Karpas-422 (cell line): Measurements from ENCODE around the gene CDK17. TPM values are rescaled to one million over a fixed set of nuclear protein-coding genes. Genes with fewer than 3 reads are reported as not detected.

Experiments
- DNase-seq: peaks from one replicate; pipeline ENCODE4 v3.0.0-alpha.2; 2015
- H2AFZ ChIP-seq: fragments of 200-600 bp; sonication (generic); 2 replicates; pipeline ENCODE4 v1.6.1; 2014; ENCODE audit warnings: antibody characterized with exemption, low read length, mixed read lengths
- H3K27ac ChIP-seq: fragments of 200-600 bp; sonication (generic); 2 replicates; pipeline ENCODE4 v1.5.1; 2014; ENCODE audit warnings: mild to moderate bottlenecking, low read length, moderate library complexity
- H3K27me3 ChIP-seq: fragments of 200-600 bp; sonication (generic); 2 replicates; pipeline ENCODE4 v1.6.1; 2014; ENCODE audit warnings: low read length, mixed read lengths
- H3K36me3 ChIP-seq: fragments of 200-600 bp; sonication (generic); 2 replicates; pipeline ENCODE4 v1.6.1; 2014; ENCODE audit warnings: low read length, mixed read lengths; ENCODE audit not compliant: insufficient read depth
- H3K4me1 ChIP-seq: fragments of 200-600 bp; sonication (generic); 2 replicates; pipeline ENCODE4 v1.6.1; 2014; ENCODE audit warnings: mild to moderate bottlenecking, low read length, mixed read lengths
- H3K4me2 ChIP-seq: fragments of 200-600 bp; sonication (generic); 2 replicates; pipeline ENCODE4 v1.6.1; 2014; ENCODE audit warnings: low read length, low read depth, mild to moderate bottlenecking; ENCODE audit not compliant: poor library complexity, severe bottlenecking
- H3K4me3 ChIP-seq: fragments of 200-600 bp; sonication (generic); 2 replicates; pipeline ENCODE4 v1.5.1; 2014; ENCODE audit warnings: mild to moderate bottlenecking, antibody characterized with exemption, low read length, mixed read lengths
- H3K79me2 ChIP-seq: fragments of 200-600 bp; sonication (generic); 2 replicates; pipeline ENCODE4 v1.6.1; 2014; ENCODE audit warnings: mild to moderate bottlenecking, low read length, mixed read lengths
- H3K9ac ChIP-seq: fragments of 200-600 bp; sonication (generic); 2 replicates; pipeline ENCODE4 v1.6.0; 2014; ENCODE audit warnings: low read length
- H3K9me2 ChIP-seq: fragments of 200-600 bp; sonication (generic), shearing (Covaris generic); replicated peaks from 2 replicates; pipeline ENCODE4 v1.6.0; 2014; ENCODE audit warnings: mild to moderate bottlenecking, low read length, moderate library complexity; ENCODE audit not compliant: insufficient read depth
- H3K9me3 ChIP-seq: fragments of 300-700, 200-600 bp; sonication (generic); 2 replicates; pipeline ENCODE4 v1.6.1; 2014; ENCODE audit warnings: low read length, mixed read lengths
- H4K20me1 ChIP-seq: fragments of 200-600 bp; sonication (generic); 2 replicates; pipeline ENCODE4 v1.6.1; 2014; ENCODE audit warnings: mild to moderate bottlenecking, antibody characterized with exemption, low read length, low read depth; ENCODE audit not compliant: insufficient read depth
- small RNA-seq: library from RNA; depleted of rRNA; stranded (forward); fragments of <200 nt; gene quantifications from one replicate; pipeline ENCODE3, GENCODE V24; 2014
- total RNA-seq: library from RNA; depleted of rRNA; stranded (reverse); fragments of >200 nt; shearing (Covaris generic); gene quantifications from 2 replicates; pipeline ENCODE4 v1.2.3, GENCODE V29; 2014; ENCODE audit warnings: low replicate concordance; rRNA removed

CDK17 gene
- total RNA-seq, 1 experiment from 2014 or later: 71.2 TPM

GRCh38 chr12:96234591-96235483 is 165.4 kb downstream of the CDK17 start:
- Histone ChIP-seq H3K36me3 (no peaks in the 10 kb centered on the region), H2AFZ (no peak overlapping the region), H3K79me2 (no peaks in the 10 kb centered on the region), H3K27me3 (no peaks in the 10 kb centered on the region), H3K4me1 (no peaks in the 10 kb centered on the region), H4K20me1 (0 out of 2 replicates have a peak, but pooled peaks cover 4% of the 10 kb centered on the region), H3K9me3 (no peaks in the 10 kb centered on the region), H3K27ac (no peak overlapping the region), H3K9ac (no peak overlapping the region), H3K4me3 (no peak overlapping the region), H3K9me2 (no peaks in the 10 kb centered on the region), H3K4me2 (no peak overlapping the region)
- no peak for DNase-seq

DNA sequence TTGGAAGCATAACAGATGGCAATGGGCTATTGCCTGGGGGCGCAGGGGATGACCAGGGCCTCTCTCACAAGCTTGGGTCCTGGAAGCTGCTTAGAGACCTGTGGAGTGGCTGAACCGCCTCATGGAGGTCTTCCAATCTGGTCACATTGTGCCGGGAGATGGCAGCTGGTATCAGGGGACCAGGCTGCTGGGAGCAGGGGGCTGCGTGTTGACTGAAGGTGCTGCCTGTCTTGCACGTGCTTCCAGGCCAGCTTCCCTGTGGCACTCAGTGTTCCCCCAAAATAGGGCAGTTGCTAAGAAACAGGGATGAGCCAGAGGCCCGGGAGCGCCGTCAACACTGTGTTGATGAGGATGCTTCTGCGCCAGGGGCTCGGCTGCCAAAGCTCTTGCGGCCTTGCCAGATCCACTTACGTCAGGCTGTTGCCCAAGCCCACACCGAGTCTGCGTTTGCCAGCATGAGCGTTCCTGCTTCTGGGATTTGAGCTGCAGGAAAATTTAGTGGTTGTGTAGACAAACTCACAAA is 166.2 kb downstream of the CDK17 start:
- Histone ChIP-seq H3K79me2 (no peaks in the 10 kb centered on the region), H4K20me1 (0 out of 2 replicates have a peak, but pooled peaks cover 4% of the 10 kb centered on the region)
- no peak for DNase-seq

GRCh38 chr12:96233168-96233567 is 167.1 kb downstream of the CDK17 start:
- no peak overlapping the region for H3K9ac ChIP-seq
- no peaks in the 10 kb centered on the region for H3K9me3 ChIP-seq
- no peaks in the 10 kb centered on the region for H3K36me3 ChIP-seq
- H3K4me2 ChIP-seq: no peak overlapping the region
- H2AFZ ChIP-seq: no peak overlapping the region
- no peaks in the 10 kb centered on the region for H3K27me3 ChIP-seq
- no peak for DNase-seq
- no peaks in the 10 kb centered on the region for H3K79me2 ChIP-seq
- no peaks in the 10 kb centered on the region for H3K4me1 ChIP-seq
- 0 out of 2 replicates have a peak, but pooled peaks cover 4% of the 10 kb centered on the region for H4K20me1 ChIP-seq
- no peak overlapping the region for H3K4me3 ChIP-seq
- H3K27ac ChIP-seq: no peak overlapping the region
- no peaks in the 10 kb centered on the region for H3K9me2 ChIP-seq

More for the DNA sequence above, 166.2 kb downstream of the CDK17 start:
- Histone ChIP-seq H3K4me1 (no peaks in the 10 kb centered on the region), H2AFZ (no peak overlapping the region), H3K9me2 (no peaks in the 10 kb centered on the region), H3K4me2 (no peak overlapping the region), H3K27me3 (no peaks in the 10 kb centered on the region), H3K27ac (no peak overlapping the region), H3K9me3 (no peaks in the 10 kb centered on the region), H3K4me3 (no peak overlapping the region), H3K9ac (no peak overlapping the region), H3K36me3 (no peaks in the 10 kb centered on the region)

GRCh38 chr12:96230646-96231045 is 169.6 kb downstream of the CDK17 start:
- Histone ChIP-seq H4K20me1 (0 out of 2 replicates have a peak, but pooled peaks cover 4% of the 10 kb centered on the region), H3K4me2 (no peak overlapping the region), H3K27me3 (no peaks in the 10 kb centered on the region), H3K27ac (no peak overlapping the region), H3K9ac (no peak overlapping the region), H3K4me3 (no peak overlapping the region), H2AFZ (no peak overlapping the region), H3K9me2 (no peaks in the 10 kb centered on the region), H3K36me3 (no peaks in the 10 kb centered on the region), H3K4me1 (no peaks in the 10 kb centered on the region), H3K9me3 (no peaks in the 10 kb centered on the region), H3K79me2 (no peaks in the 10 kb centered on the region)
- no peak for DNase-seq

DNA sequence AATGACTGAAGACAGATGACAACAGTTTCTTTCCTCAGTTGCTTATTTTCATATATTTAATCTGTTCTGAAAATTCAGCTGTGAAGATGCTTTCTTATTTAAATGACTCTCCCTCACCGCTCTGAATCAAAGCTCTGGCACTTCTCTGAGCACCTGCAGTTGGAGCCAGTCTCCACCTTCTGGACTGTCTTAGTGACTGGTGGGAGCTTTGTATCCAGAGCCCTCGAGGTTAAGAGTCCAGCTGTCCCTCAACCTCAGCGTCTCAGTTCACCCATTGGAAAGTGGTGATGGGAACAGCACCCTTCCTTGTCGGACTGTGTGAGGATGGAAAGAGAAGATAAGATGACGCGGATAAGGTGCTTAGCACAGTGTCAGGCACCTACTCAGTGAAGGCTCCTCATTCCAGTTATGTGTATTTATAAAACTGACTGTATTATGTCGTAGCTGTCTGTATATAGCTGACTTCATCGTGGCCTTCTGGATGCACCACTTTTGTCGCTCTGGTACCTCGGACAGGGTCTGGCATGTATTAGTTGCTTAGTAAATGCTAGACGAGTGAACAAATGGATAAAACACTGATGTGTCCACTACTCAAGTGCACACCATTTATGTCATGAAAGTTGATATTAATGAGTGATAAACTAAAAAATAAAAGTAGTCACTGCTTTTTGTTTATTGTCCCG is 171.5 kb downstream of the CDK17 start:
- Histone ChIP-seq H2AFZ (no peak overlapping the region), H3K4me2 (no peak overlapping the region), H3K27ac (no peak overlapping the region), H3K9ac (no peak overlapping the region), H3K27me3 (no peaks in the 10 kb centered on the region), H3K4me1 (no peaks in the 10 kb centered on the region), H3K4me3 (no peak overlapping the region), H3K9me2 (no peaks in the 10 kb centered on the region), H3K79me2 (no peaks in the 10 kb centered on the region), H4K20me1 (0 out of 2 replicates have a peak, but pooled peaks cover 4% of the 10 kb centered on the region), H3K9me3 (no peaks in the 10 kb centered on the region), H3K36me3 (no peaks in the 10 kb centered on the region)
- no peak for DNase-seq

Small RNAs within 50 kb of the gene (small RNA-seq; reads per million reads assigned to genes)
- gene RN7SKP11 (not detected), gene RNU4-24P (not detected)

Other genes starting within 250 kb of the CDK17 start
- 1.2 and 1.8 TPM in 2 replicates for gene ELK3, start 206.1 kb downstream of the CDK17 start, total RNA-seq
- not detected in 2 replicates for gene CFAP54, start 89.1 kb upstream of the CDK17 start, total RNA-seq